Measurements from ENCODE around the gene TANC1. TPM values are rescaled to one million over a fixed set of nuclear protein-coding genes. Genes with fewer than 3 reads are reported as not detected.
"Not testable (repeated sequence)": the region's sequence is repeated elsewhere in the genome, so short reads cannot be mapped to it uniquely, and the experiment has no call there.

Gene TANC1
- total and polyA plus RNA-seq, 2 donors (not counting 3 experiments of a cell fraction or from before 2014, with no cell fraction given): 58.9 to 99.4 TPM

- H3K4me2 ChIP-seq (ENCODE audit: insufficient read depth, low read length); H3K4me3 ChIP-seq (replicated peaks in 1 of 3; ENCODE audit: insufficient read depth in 1 of 3, low read depth in 1 of 3, low read length in 3 of 3); H2AFZ ChIP-seq (ENCODE audit: low read depth, low read length); H3K9me1 ChIP-seq (replicated peaks; ENCODE audit: control insufficient read depth, extremely low read depth, insufficient read depth, low read length); FAIRE-seq; H3K36me3 ChIP-seq (ENCODE audit: control insufficient read depth in 2 of 2, extremely low read depth in 1 of 2, insufficient read depth in 2 of 2, low read length in 2 of 2); BruUV-seq (replicated peaks); H4K20me1 ChIP-seq (replicated peaks; ENCODE audit: control insufficient read depth, extremely low read depth, insufficient read depth, low read length); H3K27me3 ChIP-seq (ENCODE audit: control insufficient read depth in 2 of 2, insufficient read depth in 2 of 2, low read length in 2 of 2); H3K9ac ChIP-seq (replicated peaks; ENCODE audit: extremely low read depth, insufficient read depth, low read length); dilution Hi-C loops (cut with MboI; ENCODE audit: extremely low pct_ligation_motif_present, low sequenced_read_pairs); H3K9me3 ChIP-seq (replicated peaks; ENCODE audit: control insufficient read depth, insufficient read depth, low read length); DNase-seq (ENCODE audit: low read depth, low spot score): not testable (repeated sequence)
- POLR2A ChIA-PET: interaction anchor here (0.7 to 1.6 kb wide), 3 partner anchors 9 to 571 kb away, joined by 3 to 8 read pairs (median 5); partner anchors contain the start of gene MARCHF7
- Histone ChIP-seq H3K79me2 (ENCODE audit: control insufficient read depth, insufficient read depth, low read length) (peaks cover 31% of the 10 kb centered on the region), H3K27ac (ENCODE audit: insufficient read depth, low read depth, low read length) (peak overlapping the region; percentile 93), H3K4me1 (ENCODE audit: control insufficient read depth, extremely low read depth, insufficient read depth, low read length) (peaks cover 54% of the 10 kb centered on the region)
- CTCF ChIA-PET: interaction anchor here (0.7 to 7.2 kb wide), 12 partner anchors 9 to 110 kb away, joined by 3 to 65 read pairs (median 6); no protein-coding TSS in a partner anchor
- intact Hi-C loops (cut with micrococcal nuclease): loop anchor here (1.0 kb wide), 1 partner anchor 9 kb away; no protein-coding TSS in a partner anchor
- peak; percentile 10 for TF ChIP-seq POLR2AphosphoS5 (IDR thresholded peaks at IDR 0.05; ENCODE audit: insufficient read depth, low read depth, low read length)
These were observed 172.4 kb downstream of the TANC1 start for GRCh38 chr2:159140821-159141220.

DNA sequence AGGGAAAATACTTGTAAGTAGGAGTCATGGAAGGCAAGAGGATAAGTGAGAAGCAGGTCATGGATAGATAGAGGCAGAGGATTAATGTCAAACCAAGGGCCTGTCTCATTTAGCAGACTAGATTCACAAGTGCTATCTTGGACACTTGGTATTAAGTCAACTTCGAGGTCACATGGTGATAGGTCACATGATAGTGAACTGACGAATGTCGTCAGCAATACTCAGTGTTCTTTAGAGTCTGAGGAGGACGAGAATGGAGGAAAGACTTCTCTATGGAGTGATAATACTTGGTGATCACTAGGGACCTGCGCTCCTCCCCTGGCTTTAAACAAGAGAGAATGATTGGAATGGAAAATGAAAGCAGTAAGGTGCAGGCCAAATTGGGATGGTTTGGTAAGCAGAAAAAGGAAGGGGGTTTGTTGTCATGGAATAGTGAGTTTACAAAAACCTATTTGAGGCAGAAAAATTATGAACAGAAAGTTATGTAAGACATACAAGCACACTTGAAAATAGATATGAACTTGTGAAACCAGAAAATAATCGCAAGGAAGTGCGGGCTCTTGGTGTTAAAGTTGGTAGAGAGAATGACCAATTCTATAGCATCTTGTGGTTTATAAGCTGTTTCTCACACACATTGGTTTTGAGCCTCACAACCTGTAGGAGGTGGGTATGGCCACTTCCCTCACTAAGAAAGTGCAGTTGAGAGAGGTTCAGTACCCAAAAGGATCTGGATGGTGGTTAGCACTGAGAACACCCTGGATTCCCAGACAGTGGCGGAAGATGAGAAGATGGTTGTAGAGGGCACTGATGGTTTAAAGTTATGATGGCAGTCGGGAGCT, 176.6 kb downstream of the TANC1 start:
- no TSS peak for BruUV-seq (replicated peaks)
- POLR2A ChIA-PET: no interaction called here
- CTCF ChIA-PET: no interaction called here
- H3K36me3 ChIP-seq (ENCODE audit: control insufficient read depth in 2 of 2, extremely low read depth in 1 of 2, insufficient read depth in 2 of 2, low read length in 2 of 2): peaks cover 0 to 7% of the 10 kb centered on the region in 2 experiments
- no peak overlapping the region for H2AFZ ChIP-seq (ENCODE audit: low read depth, low read length)
- no peaks in the 10 kb centered on the region for H4K20me1 ChIP-seq (replicated peaks; ENCODE audit: control insufficient read depth, extremely low read depth, insufficient read depth, low read length)
- DNase-seq (ENCODE audit: low read depth, low spot score) (no peak), FAIRE-seq (no peak)
- no peak overlapping the region for H3K4me2 ChIP-seq (ENCODE audit: insufficient read depth, low read length)
- H3K27ac ChIP-seq (ENCODE audit: insufficient read depth, low read depth, low read length): no peak overlapping the region
- intact Hi-C loops (cut with micrococcal nuclease): no loop called here
- H3K9ac ChIP-seq (replicated peaks; ENCODE audit: extremely low read depth, insufficient read depth, low read length): no peak overlapping the region
- H3K27me3 ChIP-seq (ENCODE audit: control insufficient read depth in 2 of 2, insufficient read depth in 2 of 2, low read length in 2 of 2): no peaks in the 10 kb centered on the region
- H3K4me1 ChIP-seq (ENCODE audit: control insufficient read depth, extremely low read depth, insufficient read depth, low read length): peaks cover 41% of the 10 kb centered on the region
- dilution Hi-C loops (cut with MboI; ENCODE audit: extremely low pct_ligation_motif_present, low sequenced_read_pairs): no loop called here
- H3K4me3 ChIP-seq (replicated peaks in 1 of 3; ENCODE audit: insufficient read depth in 1 of 3, low read depth in 1 of 3, low read length in 3 of 3): no peak overlapping the region
- TF ChIP-seq CTCF (IDR thresholded peaks at IDR 0.05; ENCODE audit: extremely low read depth in 1 of 2, insufficient read depth in 1 of 2, low read depth in 1 of 2, low read length in 2 of 2) (no peak), EZH2 (IDR thresholded peaks at IDR 0.05; ENCODE audit: borderline replicate concordance, low read depth, low read length, severe bottlenecking) (no peak), GATA2 (IDR thresholded peaks at IDR 0.05; ENCODE audit: insufficient read depth, insufficient read length, low read depth, low read length) (no peak), JUN (IDR thresholded peaks at IDR 0.05; ENCODE audit: borderline replicate concordance, insufficient read depth, insufficient read length, low read depth) (no peak), FOS (IDR thresholded peaks at IDR 0.05; ENCODE audit: borderline replicate concordance, insufficient read depth, low read length) (no peak), POLR2AphosphoS5 (IDR thresholded peaks at IDR 0.05; ENCODE audit: insufficient read depth, low read depth, low read length) (no peak)
- TF ChIP-seq, protein P1, sequence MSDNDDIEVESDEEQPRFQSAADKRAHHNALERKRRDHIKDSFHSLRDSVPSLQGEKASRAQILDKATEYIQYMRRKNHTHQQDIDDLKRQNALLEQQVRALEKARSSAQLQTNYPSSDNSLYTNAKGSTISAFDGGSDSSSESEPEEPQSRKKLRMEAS (IDR thresholded peaks at IDR 0.05; ENCODE audit: insufficient read depth, insufficient read length): no peak
- peaks cover 16% of the 10 kb centered on the region for H3K79me2 ChIP-seq (ENCODE audit: control insufficient read depth, insufficient read depth, low read length)
- H3K9me1 ChIP-seq (replicated peaks; ENCODE audit: control insufficient read depth, extremely low read depth, insufficient read depth, low read length): no peaks in the 10 kb centered on the region
- no peaks in the 10 kb centered on the region for H3K9me3 ChIP-seq (replicated peaks; ENCODE audit: control insufficient read depth, insufficient read depth, low read length)
